GM18511 (cell line): ENCODE results near the gene SP140.
"Not testable (repeated sequence)": the region's sequence is repeated elsewhere in the genome, so short reads cannot be mapped to it uniquely, and the experiment has no call there.

Experiments used
- ATAC-seq: cut with Tn5 transposase; IDR thresholded peaks from one replicate; pipeline ENCODE4 v1.9.1; 2021; ENCODE audit warnings: mild to moderate bottlenecking, moderate library complexity; ENCODE audit not compliant: unreplicated experiment

SP140 gene

DNA sequence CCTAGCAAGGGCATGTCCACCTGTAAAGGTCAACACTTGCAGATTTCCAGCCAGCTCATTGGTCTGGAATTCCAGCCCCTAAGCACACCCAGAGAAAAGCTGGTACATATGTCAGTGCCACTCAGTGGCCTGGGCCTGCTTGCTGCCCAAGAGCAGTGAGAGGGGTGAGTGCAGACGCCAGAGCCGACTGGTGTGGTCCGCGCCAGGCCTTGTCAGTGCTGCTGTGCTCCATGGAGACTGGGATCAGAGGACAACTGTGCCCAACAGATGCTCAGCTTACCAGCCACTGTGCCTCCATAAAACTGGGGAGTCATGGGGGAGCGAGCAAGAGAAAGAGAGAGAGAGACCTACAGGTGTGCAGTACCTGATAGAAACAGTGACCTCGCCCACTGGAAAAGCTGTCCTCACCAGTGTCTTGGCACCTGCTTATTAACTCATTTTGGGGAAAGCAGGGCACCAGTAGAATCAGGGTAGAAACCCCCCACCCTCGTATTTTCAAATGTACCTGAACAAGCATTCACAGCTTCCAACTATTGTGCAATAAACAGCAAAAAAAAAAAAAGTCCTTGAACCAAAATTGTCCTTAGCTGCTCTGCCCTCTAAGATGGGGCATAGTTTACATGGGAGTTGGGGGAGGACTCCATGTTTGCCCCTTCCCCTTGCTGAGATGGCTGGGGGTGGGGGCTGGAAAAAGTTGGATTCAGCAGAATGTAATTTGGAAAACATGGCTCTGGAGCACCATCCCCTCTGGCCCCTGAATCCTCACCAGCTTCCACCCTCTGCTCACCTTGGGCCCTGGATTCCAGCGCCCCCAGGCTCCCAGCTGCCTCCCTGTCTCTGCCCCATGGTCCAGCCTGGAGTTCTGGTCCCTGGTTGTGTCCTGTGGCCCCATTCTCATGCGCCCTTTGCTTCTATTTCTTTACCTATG is 100.0 kb downstream of the SP140 start:
- no peak for ATAC-seq

DNA sequence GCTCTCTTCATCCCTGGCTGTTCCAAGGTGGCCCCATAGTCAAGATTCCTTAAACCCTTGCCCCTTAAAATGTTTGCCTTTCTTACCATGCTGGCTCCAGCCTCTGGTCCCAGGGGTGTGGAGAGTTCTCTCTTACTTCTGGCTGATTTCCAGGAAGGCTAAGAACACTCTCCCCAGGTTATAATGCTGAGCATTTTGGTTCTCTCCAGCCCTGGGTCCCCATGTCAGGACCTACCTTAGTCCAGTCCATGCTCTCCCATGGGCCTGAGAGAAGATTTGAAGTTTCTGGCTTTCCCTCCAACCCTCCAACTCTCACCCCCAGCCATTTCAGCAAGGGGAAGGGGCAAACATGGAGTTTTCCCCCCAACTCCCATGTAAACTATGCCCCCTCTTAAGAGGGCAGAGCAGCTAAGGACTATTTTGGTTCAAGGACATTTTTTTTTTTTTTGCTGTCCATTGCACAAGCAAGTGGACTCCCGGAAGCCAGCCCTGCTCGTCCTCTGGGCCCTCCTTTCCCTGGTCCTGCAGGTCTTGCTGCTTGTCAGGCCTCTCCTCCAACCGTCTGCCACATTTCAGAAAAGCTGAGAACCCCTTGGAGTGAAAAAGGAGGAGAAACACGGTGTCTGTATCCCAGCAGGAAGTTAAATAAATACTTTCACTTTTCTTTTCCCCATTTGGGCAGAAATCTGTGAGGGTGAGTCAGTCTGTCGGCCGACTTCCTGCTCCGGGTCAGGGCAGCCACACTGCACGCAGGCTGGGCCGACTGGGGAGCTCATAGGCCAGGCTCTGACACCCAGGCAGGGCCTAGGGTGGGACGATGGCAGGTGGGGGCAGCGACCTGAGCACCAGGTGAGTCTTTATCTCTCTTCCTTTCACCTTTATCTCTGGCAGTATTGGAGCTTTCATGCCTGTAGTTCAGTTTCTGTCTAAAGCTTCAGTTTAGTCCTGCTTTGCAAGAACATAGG is 101.2 kb downstream of the SP140 start, which contains the start of gene SP140L:
Gene SP140L (plus strand): TSS at position 741 of the 965 bp plus-strand sequence. CDS start 77 bp downstream, at position 818.
- peak; percentile 95 for ATAC-seq

DNA sequence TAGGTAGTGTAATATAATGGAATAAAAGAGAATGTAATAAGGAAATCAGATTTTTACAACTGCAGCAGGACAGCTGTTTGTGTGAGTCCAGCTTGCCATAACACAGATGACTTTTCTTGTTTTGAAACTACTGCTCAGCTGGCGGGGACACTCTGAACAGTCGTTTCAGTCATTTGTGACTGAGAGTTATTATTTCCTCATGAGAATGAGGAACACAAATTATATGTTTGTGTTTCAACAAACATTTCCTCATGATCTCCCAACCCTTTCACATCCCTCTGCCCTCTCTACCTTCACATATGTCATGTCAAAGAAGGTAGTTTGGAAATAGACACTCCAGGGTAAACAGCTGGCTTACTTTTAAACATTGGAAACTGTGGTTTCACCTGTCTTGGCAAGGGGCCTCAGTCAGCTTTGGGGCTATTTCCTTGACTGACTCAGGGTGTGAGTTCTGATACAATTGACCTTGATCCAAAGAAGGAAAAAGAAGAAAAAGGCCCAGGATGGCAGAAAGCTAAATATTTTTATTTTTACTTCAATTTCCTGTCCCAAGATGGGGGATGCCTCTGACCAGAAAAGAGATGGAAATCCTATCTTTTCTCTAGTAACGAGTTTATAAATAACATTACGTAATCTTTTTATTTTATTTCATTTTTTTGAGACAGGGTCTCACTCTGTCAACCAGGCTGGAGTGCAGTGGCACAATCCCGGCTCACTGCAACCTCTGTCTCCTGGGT is 102.0 kb downstream of the SP140 start:
- peak; percentile 72 for ATAC-seq

DNA sequence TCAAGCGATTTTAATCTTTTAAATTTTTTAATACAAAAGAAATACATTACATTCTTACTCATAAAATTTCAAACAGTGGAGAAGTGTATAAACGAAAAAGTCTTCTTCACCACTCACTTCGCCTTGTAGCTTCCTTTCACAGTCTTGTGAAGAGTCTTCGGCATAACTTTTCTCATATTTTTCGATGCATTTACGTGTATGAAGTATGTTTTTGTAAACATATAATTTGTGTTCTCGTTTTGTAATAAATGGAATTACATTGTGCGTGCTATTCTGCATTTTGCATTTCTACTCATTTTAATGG is 102.6 kb downstream of the SP140 start:
- ATAC-seq = no peak

DNA sequence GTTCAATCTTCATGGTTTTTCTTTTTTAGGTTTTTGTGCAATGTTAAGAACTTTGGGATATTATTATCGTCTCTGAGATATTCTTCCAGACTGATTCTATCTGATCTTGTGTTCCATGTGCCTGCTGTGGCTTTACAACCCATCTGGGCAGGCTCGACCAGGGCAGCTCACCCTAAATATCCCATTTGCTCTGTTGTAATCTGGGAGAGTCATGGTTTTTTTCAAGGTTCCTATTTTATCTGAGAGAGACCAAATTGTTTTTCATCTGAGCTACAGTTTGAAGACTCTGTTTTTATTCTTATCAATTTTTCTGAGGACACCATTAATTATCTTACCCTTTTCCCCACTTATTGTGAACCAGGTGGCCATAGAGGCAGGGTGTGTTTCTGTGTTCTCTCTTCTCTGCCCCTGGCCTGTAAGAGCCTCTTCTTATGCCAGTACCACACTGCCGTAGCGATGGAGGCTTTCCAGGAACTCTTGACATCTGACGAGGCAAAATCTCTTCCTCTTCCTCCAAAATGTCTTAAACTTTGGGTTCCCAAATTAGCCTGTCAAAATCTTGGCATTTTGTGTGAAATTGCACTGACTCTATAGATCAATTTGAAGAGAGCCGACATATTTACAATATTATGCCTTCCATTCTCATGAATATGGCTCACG is 104.5 kb downstream of the SP140 start:
- ATAC-seq = no peak

DNA sequence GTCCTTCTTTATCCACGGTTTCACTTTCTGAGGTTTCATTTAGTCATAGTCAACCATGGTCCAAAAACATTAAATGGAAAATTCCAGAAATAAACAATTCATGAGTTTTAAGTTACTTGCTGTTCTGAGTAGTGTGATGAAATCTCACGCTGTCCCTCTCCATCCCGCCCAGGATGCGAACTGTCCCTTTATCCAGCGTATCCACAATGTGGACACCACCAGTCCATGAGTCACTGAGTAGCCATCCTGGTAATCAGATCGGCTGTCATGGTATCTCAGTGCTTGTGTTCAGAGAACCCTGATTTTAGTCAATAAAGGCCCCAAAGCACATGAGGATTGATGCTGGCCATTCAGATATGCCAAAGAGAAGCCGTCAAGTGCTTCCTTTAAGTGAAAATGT is 105.2 kb downstream of the SP140 start:
- ATAC-seq = no peak

DNA sequence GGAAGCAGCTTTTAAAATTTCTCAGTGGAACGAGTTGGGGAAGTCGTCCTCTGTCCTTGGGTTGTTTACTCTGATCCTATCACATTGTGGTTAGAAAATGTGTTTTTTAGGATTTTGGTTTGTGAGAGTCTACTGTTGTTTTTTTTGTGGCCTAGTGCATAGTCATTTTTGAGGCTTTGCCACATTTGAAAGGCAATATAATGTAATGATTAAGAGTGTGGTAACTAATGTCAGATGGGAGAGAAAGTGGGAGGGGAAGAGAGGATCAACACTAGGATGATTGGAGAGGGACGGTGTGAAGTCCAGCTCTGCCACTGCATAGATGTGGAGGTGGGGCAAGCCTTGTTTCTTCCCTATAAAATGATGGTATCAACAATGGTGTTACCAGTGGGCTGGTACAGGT is 109.9 kb downstream of the SP140 start:
- no peak for ATAC-seq

DNA sequence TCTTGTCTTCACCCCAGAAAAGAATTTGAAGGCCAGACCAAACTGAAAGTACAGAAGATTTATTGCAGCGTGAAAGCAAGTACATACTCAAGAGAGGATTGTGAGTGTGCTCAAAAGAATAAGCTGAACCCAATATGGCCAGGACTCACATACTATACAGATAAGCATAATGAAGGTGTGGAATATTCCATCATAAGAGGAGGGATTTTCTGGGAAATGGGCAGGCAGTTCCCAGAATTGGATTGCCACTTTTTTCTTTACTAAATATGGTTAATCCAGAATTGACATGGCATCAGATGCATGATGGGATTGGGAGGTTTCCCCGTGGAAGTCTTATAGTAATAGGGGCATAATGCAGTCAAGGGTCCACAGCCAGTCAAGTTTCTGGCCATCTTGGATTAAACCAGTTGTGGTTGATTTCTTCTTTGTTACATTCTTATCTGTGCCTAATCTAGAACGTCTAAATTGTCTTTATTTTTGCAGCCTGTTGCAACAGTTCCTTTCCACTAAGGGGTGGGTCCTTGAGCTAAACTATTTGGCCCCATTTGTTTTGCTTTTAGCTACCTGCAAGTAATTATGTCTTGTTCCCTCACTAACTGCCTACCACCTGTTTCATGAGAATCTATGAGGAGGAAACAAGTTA is 110.4 kb downstream of the SP140 start:
- ATAC-seq = no peak

DNA sequence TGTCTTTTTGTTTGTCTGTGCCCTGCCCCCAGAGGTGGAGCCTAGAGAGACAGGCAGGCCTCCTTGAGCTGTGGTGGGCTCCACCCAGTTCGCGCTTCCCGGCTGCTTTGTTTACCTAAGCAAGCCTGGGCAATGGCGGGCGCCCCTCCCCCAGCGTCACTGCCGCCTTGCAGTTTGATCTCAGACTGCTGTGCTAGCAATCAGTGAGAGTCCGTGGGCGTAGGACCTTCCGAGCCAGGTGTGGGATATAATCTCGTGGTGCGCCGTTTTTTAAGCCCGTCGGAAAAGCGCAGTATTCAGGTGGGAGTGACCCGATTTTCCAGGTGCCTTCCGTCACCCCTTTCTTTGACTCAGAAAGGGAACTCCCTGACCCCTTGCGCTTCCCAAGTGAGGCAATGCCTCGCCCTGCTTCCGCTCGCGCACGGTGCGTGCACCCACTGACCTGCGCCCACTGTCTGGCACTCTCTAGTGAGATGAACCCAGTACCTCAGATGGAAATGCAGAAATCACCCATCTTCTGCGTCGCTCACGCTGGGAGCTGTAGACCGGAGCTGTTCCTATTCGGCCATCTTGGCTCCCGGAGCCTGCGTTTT is 116.5 kb downstream of the SP140 start:
- not testable (repeated sequence) for ATAC-seq

DNA sequence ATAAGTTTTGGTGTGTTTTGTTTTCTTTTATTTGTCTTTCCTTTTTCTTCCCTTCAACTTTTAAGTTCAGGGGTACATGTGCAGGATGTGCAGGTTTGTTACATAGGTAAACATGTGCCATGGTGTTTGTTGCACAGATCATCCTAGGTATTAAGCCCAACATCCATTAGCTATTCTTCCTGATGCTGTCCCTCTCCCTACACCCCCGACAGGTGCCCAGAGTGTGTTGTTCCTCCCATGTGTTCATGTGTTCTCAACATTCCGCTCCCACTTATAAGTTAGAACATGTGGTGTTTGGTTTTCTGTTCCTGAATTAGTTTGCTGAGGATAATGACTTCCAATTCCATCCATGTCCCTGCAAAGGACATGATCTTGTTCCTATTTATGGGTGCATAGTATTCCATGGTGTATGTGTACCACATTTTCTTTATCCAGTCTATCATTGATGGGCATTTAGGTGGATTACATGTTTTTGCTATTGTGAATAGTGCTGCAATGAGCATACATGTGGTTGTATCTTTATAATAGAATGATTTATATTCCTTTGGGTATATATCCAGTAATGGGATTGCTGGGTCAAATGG is 117.6 kb downstream of the SP140 start:
- ATAC-seq = not testable (repeated sequence)

DNA sequence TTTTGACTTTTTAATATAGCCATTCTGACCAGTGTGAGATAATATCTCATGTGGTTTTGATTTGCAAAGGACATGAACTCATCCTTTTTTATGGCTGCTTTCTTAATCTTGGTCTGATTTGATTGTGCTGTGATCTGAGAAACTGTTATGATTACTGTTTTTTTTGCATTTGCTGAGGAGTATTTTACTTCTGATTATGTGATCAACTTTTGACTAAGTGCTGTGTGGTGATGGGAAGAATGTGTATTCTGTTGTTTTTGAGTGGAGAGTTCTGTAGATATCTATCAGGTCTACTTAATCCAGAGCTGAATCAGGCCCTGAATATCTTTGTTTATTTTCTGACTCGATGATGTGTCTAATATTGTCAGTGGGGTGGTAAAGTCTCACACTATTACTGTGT is 118.2 kb downstream of the SP140 start:
- ATAC-seq = no peak

DNA sequence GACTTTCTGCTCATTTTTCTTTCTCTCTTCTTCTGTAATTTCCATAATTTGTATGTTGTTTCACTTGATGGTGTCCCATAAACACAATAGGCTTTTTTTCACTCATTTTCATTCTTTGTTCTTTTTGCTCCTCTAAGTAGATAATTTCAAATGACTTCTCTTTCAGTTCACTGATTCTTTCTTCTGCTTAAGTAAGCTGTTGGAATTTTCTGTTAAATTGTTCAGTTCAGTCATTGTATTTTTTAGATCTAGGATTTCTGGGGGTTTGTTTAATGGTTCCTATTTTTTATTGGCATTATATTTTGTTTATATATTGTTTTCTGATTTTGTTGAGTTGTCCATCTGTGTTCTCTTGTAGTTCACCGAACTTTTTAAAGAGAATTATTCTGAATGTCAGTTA is 120.9 kb downstream of the SP140 start:
- ATAC-seq = no peak

DNA sequence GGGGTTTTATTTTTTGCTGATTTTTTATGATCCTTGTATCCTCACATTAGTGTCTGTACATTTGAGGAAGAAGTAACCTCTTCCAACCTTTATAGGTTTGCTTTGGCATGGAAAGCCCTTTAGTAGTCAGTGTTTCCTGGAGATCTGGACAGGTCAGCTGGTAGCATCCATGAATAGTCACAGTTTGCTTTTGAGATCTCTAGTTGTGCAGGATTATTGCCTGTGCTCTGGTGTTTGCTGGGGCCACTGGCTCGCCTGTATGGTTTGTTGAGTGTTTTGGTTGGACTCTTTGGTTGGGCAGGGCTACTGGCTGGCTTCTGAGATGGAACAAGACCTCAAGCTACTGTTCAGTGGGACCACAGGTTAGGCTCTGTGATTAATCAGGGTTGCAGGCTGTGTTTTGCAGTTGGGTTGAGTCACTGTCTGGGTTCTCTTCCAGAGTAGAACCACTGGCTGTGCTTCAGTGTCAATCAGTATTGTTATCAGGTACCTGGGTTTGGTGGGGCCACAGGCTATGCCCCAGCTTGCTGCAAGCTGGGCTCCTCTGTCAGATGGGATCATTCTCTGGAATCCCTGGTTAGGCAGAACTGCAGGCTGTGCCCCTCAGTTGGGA is 121.5 kb downstream of the SP140 start:
- no peak for ATAC-seq

DNA sequence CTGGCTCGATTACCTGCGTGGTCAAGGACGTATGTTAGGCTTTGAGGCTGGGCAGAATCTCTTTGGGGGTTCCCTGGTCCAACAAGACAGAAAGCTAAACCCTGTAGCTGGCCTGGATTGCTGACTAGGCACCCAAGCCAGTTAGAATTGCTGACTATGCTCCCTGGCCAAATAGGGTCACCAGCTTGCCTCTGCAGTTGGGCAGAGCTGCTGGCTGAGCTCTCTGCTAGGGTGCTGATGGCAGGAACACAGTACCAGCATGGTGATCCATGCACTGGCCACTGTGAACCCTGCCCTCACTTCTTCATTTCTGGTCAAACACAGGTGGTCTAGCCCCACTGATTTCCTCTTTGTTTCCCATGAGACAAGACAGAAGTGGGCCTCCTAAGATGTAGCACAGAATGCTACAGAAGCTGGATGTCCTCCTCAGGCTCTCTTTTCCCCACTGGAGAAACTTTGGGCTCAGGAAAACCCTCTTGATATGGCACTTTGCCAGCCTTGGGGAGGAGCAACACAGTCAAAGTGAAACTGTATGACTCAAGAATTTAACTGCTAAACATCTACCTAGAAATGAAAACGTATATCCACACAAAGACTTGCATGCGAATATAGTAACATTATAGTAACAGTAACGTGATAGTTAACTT is 122.2 kb downstream of the SP140 start:
- peak; percentile 69 for ATAC-seq

DNA sequence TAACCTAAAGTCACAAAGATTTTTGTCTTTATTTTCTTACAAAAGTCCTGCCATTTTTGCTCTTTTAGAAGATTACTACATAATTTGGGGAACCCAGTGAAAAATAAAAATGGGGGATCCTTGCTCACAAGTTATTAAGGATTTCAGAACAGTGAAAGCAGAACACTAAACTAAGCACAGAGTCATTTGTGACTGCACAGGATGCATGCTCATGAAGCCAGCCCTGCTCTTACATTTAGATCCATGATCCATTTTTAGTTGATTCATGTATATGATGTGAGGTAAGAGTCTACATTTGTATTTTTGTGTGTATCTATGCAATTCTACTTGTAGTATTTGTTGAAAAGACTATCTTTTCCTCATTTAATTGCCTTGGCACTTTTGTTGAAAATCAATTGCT is 123.3 kb downstream of the SP140 start:
- ATAC-seq = no peak

DNA sequence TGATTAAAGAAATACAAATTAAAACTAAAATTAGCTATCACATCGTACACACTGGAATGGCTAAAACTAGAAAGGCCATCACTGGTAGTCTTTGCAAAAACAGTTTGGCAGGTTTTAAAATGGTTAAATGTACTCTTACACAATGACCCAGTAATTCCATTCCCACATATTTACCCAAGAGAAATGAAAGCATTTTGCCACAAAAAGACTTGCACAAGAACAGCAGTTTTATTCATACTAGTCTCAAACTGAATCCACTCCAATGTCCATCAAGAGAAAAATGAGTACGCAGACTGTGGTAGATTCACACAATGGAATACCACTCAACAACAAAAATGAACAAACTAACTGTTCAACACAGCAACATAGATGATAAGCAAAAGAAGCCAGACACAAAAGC is 130.5 kb downstream of the SP140 start:
- no peak for ATAC-seq

DNA sequence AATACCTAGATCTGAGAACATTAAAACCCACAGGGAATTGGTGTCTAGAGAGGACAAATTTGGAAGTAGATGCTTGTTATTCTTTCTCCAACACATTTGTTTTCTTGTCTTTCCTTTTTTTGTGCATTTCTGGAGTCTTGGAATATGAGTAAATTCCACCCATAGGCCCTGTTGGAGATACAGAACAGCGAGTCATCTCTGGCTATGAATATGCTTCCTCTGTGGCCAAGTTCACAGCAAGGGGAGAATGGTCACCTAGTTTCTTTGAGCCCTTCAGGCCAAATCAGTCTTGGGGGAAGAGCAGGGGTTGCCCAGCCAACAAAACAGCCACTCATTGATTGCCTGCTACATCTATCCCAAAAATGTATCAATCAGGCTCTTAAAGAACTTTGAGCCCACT is 132.8 kb downstream of the SP140 start:
- no peak for ATAC-seq

DNA sequence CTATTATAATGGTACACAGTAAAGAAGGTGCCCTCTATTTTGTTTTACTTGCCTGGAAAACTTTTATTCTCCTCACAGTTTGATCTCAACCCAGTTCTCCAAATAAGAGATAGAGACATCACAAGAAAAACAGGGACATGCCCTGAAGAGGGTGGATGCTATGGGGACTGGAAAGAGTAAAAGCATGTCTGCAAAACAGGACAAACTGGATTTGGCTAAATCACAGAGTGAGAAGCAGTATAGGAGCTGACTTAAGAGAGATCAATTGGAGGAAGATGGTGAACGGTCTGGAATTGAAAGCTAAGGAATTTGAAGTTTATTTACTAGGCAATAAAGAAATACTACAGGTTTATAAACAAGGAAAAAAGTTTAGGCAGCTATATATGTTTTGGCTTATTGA is 134.5 kb downstream of the SP140 start:
- no peak for ATAC-seq
